SK-N-SH (cell line): ENCODE data around the gene TENT4A. TPM values are rescaled to one million over a fixed set of nuclear protein-coding genes. Genes with fewer than 3 reads are reported as not detected.

Experiments
- CTCF ChIA-PET: fragments of 300-600, 350-600 bp; formaldehyde crosslinking; extraction: SDS; loops from one replicate; lab custom pipeline; 2021; lab: Yijun Ruan, JAX
- POLR2A ChIA-PET: fragments of 350-600 bp; sonication (Branson Sonifier 250); formaldehyde crosslinking; extraction: SDS; loops from one replicate; lab custom pipeline; 2020; ENCODE audit warnings: antibody characterized with exemption, inconsistent platforms; lab: Yijun Ruan, JAX
- DNase-seq: peaks from one replicate; pipeline ENCODE4 v3.0.0; 2012
- H2AFZ ChIP-seq: fragments of 200-600 bp; sonication (generic); 2 replicates; pipeline ENCODE4 v1.8.1; 2016; ENCODE audit warnings: antibody characterized with exemption, mild to moderate bottlenecking, low read depth
- H3F3A ChIP-seq: fragments of 200-600 bp; sonication (generic); replicated peaks from 2 replicates; pipeline ENCODE3; 2016; ENCODE audit warnings: antibody characterized with exemption, mild to moderate bottlenecking; ENCODE audit not compliant: insufficient read depth
- H3K27ac ChIP-seq, 2 experiments: fragments of 200-500 bp in 1 of 2; fragments of 200-600 bp in 1 of 2; sonication (Bioruptor generic) in 1 of 2; sonication (generic), shearing (Covaris generic) in 1 of 2; 2 replicates each; pipeline versions ENCODE4 v1.5.1 to v1.6.1; 2014 to 2016; ENCODE audit warnings: low read depth in 2 of 2, inconsistent platforms in 1 of 2, low read length in 1 of 2, mild to moderate bottlenecking in 1 of 2, mixed read lengths in 1 of 2
- H3K27me3 ChIP-seq: fragments of 200-600 bp; sonication (generic), shearing (Covaris generic); 2 replicates; pipeline ENCODE4 v1.6.1; 2016; ENCODE audit warnings: mixed run types; ENCODE audit not compliant: insufficient read depth
- H3K36me3 ChIP-seq, 2 experiments: fragments of 200-500 bp in 1 of 2; fragments of 200-600 bp in 1 of 2; sonication (Bioruptor generic) in 1 of 2; sonication (generic) in 1 of 2; replicated peaks in 1 of 2; 2 replicates each; pipeline versions ENCODE3 to v1.5.1; 2014 to 2016; ENCODE audit warnings: low read length in 1 of 2, mild to moderate bottlenecking in 1 of 2; ENCODE audit not compliant: insufficient read depth in 2 of 2, control insufficient read depth in 1 of 2
- H3K4me1 ChIP-seq, 2 experiments: fragments of 200-500 bp in 1 of 2; fragments of 200-600 bp in 1 of 2; sonication (Bioruptor generic) in 1 of 2; sonication (generic), shearing (Covaris generic) in 1 of 2; 2 replicates each; pipeline versions ENCODE4 v1.5.1 to v1.6.1; 2014 to 2016; ENCODE audit warnings: low read depth in 1 of 2, low read length in 1 of 2, mixed run types in 1 of 2; ENCODE audit not compliant: insufficient read depth in 2 of 2, control insufficient read depth in 1 of 2
- H3K4me2 ChIP-seq: fragments of 200-600 bp; sonication (generic), shearing (Covaris generic); 2 replicates; pipeline ENCODE4 v1.6.1; 2017; ENCODE audit warnings: mixed run types
- H3K4me3 ChIP-seq, 2 experiments: fragments of 200-500 bp in 1 of 2; fragments of 200-600 bp in 1 of 2; sonication (Bioruptor generic) in 1 of 2; sonication (generic), shearing (Covaris generic) in 1 of 2; 2 replicates each; pipeline versions ENCODE4 v1.5.1 to v1.8.1; 2014 to 2016; ENCODE audit warnings: low read depth in 2 of 2, inconsistent platforms in 1 of 2, low read length in 1 of 2, mild to moderate bottlenecking in 1 of 2, mixed read lengths in 1 of 2, moderate library complexity in 1 of 2
- H3K79me2 ChIP-seq: fragments of 200-600 bp; sonication (generic); 2 replicates; pipeline ENCODE4 v1.8.1; 2017; ENCODE audit warnings: mild to moderate bottlenecking; ENCODE audit not compliant: insufficient read depth
- H3K9ac ChIP-seq: fragments of 200-600 bp; sonication (generic); 2 replicates; pipeline ENCODE4 v1.6.1; 2017; ENCODE audit warnings: mixed run types
- H3K9me2 ChIP-seq: fragments of 200-600 bp; sonication (generic); 2 replicates; pipeline ENCODE4 v1.6.1; 2017; ENCODE audit warnings: mixed run types
- H3K9me3 ChIP-seq: fragments of 200-600 bp; sonication (generic); 2 replicates; pipeline ENCODE4 v1.6.1; 2017; ENCODE audit warnings: mixed run types, mild to moderate bottlenecking, moderate library complexity
- H4K20me1 ChIP-seq: fragments of 200-600 bp; sonication (generic); 2 replicates; pipeline ENCODE4 v1.6.1; 2017; ENCODE audit warnings: mild to moderate bottlenecking, mixed run types; ENCODE audit not compliant: insufficient read depth
- CHD2 ChIP-seq: fragments of 150-350 bp; IDR thresholded peaks from 2 replicates; pipeline ENCODE4 v1.6.1; 2018; ENCODE audit warnings: low read length; ENCODE audit not compliant: partially characterized antibody
- EP300 ChIP-seq, 2 experiments: IDR thresholded peaks; 2 replicates each; pipeline versions ENCODE4 v1.4.0 to v1.6.1; 2012; ENCODE audit warnings: borderline replicate concordance in 1 of 2, low read depth in 1 of 2, low read length in 1 of 2
- EZH2phosphoT487 ChIP-seq: fragments of 200-600 bp; sonication (generic); IDR thresholded peaks from 2 replicates; pipeline ENCODE4 v1.6.1; 2017; ENCODE audit warnings: low read depth, mixed run types, mild to moderate bottlenecking, antibody characterized with exemption, moderate library complexity, borderline replicate concordance
- FOXJ3 ChIP-seq: sonication (generic); formaldehyde crosslinking; IDR thresholded peaks from 2 replicates; pipeline ENCODE4 v1.5.1; 2020; ENCODE audit warnings: mild to moderate bottlenecking, missing genetic modification reagents
- FOXM1 ChIP-seq: IDR thresholded peaks from 2 replicates; pipeline ENCODE4 v1.4.0; 2012; ENCODE audit warnings: low read depth, mild to moderate bottlenecking
- GABPA ChIP-seq: IDR thresholded peaks from 2 replicates; pipeline ENCODE4 v1.4.0; 2012; ENCODE audit warnings: low read depth, mild to moderate bottlenecking
- MEF2A ChIP-seq: IDR thresholded peaks from 2 replicates; pipeline ENCODE4 v1.4.0; 2012; ENCODE audit warnings: low read depth, borderline replicate concordance
- MXI1 ChIP-seq: IDR thresholded peaks from 2 replicates; pipeline ENCODE4 v1.6.1; 2012; ENCODE audit warnings: mild to moderate bottlenecking, low read depth, low read length, improper control_type of control experiment
- NFIC ChIP-seq: IDR thresholded peaks from 2 replicates; pipeline ENCODE4 v1.4.0; 2012; ENCODE audit warnings: borderline replicate concordance
- PBX3 ChIP-seq: IDR thresholded peaks from 2 replicates; pipeline ENCODE4; 2012
- POLR2AphosphoS5 ChIP-seq: IDR thresholded peaks from 2 replicates; pipeline ENCODE4 v1.6.1; 2012; ENCODE audit warnings: low read depth, low read length
- RAD21 ChIP-seq: IDR thresholded peaks from 2 replicates; pipeline ENCODE4 v1.6.1; 2012; ENCODE audit warnings: mild to moderate bottlenecking, low read length
- RFX5 ChIP-seq: IDR thresholded peaks from 2 replicates; pipeline ENCODE4 v1.6.1; 2012; ENCODE audit warnings: mild to moderate bottlenecking, improper control_type of control experiment, low read length
- SIN3A ChIP-seq: IDR thresholded peaks from 2 replicates; pipeline ENCODE4 v1.6.1; 2012; ENCODE audit warnings: low read depth, mild to moderate bottlenecking, low read length, moderate library complexity, borderline replicate concordance
- TAF1 ChIP-seq: IDR thresholded peaks from 2 replicates; pipeline ENCODE4 v1.6.1; 2012; ENCODE audit warnings: low read depth, mild to moderate bottlenecking, low read length, moderate library complexity, borderline replicate concordance
- TEAD4 ChIP-seq: IDR thresholded peaks from 2 replicates; pipeline ENCODE4 v1.4.0; 2012; ENCODE audit warnings: mild to moderate bottlenecking, borderline replicate concordance; ENCODE audit not compliant: insufficient read depth
- USF1 ChIP-seq: IDR thresholded peaks from 2 replicates; pipeline ENCODE4 v1.4.0; 2012; ENCODE audit warnings: low read depth, borderline replicate concordance
- WGBS: methylation state at CpG from one replicate; pipeline ENCODE4 v1.1.6; 2017; ENCODE audit warnings: low lambda C conversion rate; 5-methylcytosine and 5-hydroxymethylcytosine counted together
- polyA plus RNA-seq, 3 experiments: library from polyadenylated mRNA; depleted of rRNA; stranded (reverse); fragments of >200 nt; gene quantifications; 2 replicates each; pipeline ENCODE4 v1.2.3, GENCODE V29; 2012
- TF ChIP-seq, protein P1 (sequence below): fragments of 200-600 bp; sonication (generic); IDR thresholded peaks from 2 replicates; pipeline ENCODE4 v1.6.1; 2017; ENCODE audit warnings: antibody characterized with exemption, mild to moderate bottlenecking, moderate library complexity
- TF ChIP-seq, protein P2 (sequence below): IDR thresholded peaks from 2 replicates; pipeline ENCODE4 v1.4.0; 2012; ENCODE audit warnings: low read depth
- TF ChIP-seq, protein P3 (sequence below): fragments of 150-350 bp; IDR thresholded peaks from 2 replicates; pipeline ENCODE4 v1.6.1; 2017; ENCODE audit warnings: antibody characterized with exemption, low read length, low read depth, borderline replicate concordance

TENT4A gene
- polyA plus RNA-seq, 1 of the 3 experiments (the other 2 are of a cell fraction): 6.0 TPM

GRCh38 chr5:6717247-6717646 is 4.0 kb downstream of the TENT4A start:
- POLR2A ChIA-PET: no interaction called here
- Histone ChIP-seq H3K27me3 (no peaks in the 10 kb centered on the region), H3K4me3 (no peak overlapping the region; a peak in 2 of 4 replicates), H4K20me1 (peaks cover 76% of the 10 kb centered on the region), H3K4me1 (peaks cover 33 to 56% of the 10 kb centered on the region in 2 experiments), H3K9me2 (no peaks in the 10 kb centered on the region), H3K27ac (no peak overlapping the region), H3K4me2 (peak overlapping the region; percentile 93), H3K79me2 (peaks cover 81% of the 10 kb centered on the region), H3K36me3 (peaks cover 0 to 8% of the 10 kb centered on the region in 2 experiments), H2AFZ (no peak overlapping the region), H3F3A (peaks cover 4% of the 10 kb centered on the region), H3K9me3 (no peaks in the 10 kb centered on the region), H3K9ac (no peak overlapping the region)
- DNase-seq: no peak
- no peak for TF ChIP-seq CHD2
- TF ChIP-seq USF1: no peak
- TF ChIP-seq FOXJ3 (CRISPR knock-in tag): no peak
- no peak for TF ChIP-seq POLR2AphosphoS5
- no peak for TF ChIP-seq FOXM1
- TF ChIP-seq, protein P1, sequence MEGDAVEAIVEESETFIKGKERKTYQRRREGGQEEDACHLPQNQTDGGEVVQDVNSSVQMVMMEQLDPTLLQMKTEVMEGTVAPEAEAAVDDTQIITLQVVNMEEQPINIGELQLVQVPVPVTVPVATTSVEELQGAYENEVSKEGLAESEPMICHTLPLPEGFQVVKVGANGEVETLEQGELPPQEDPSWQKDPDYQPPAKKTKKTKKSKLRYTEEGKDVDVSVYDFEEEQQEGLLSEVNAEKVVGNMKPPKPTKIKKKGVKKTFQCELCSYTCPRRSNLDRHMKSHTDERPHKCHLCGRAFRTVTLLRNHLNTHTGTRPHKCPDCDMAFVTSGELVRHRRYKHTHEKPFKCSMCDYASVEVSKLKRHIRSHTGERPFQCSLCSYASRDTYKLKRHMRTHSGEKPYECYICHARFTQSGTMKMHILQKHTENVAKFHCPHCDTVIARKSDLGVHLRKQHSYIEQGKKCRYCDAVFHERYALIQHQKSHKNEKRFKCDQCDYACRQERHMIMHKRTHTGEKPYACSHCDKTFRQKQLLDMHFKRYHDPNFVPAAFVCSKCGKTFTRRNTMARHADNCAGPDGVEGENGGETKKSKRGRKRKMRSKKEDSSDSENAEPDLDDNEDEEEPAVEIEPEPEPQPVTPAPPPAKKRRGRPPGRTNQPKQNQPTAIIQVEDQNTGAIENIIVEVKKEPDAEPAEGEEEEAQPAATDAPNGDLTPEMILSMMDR: no peak
- no peak for TF ChIP-seq MXI1
- TF ChIP-seq NFIC: no peak
- TF ChIP-seq RAD21: no peak
- no peak for TF ChIP-seq RFX5
- TF ChIP-seq, protein P2, sequence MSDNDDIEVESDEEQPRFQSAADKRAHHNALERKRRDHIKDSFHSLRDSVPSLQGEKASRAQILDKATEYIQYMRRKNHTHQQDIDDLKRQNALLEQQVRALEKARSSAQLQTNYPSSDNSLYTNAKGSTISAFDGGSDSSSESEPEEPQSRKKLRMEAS: no peak
- CTCF ChIA-PET: interaction anchor here (0.6 to 1.2 kb wide), 3 partner anchors 12 to 83 kb away, joined by 3 read pairs; no protein-coding TSS in a partner anchor

DNA sequence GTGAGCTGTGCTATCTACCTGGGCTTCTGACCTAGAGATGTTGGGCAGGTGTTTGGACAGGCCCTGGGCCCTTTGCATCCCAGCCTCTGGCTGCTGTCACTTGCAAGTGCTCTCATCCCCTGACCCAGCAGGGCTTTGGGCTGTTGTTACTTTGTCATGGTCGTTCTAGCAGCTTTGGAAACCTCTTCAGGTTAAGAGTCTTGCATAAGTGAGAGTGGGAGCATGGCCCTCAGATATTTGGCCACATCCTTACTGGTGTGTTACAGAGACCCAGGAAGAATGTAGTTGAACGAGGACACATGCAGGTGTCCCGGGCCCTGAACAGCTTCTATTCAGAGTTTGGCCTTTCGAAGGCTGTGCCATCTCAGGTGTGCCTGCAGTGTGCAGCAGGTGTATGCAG is 4.5 kb downstream of the TENT4A start:
- Histone ChIP-seq H3K4me3 (no peak overlapping the region), H3K27me3 (no peaks in the 10 kb centered on the region), H3K9me2 (no peaks in the 10 kb centered on the region), H4K20me1 (peaks cover 81% of the 10 kb centered on the region), H3K9me3 (no peaks in the 10 kb centered on the region), H3F3A (no peaks in the 10 kb centered on the region), H3K79me2 (peaks cover 85% of the 10 kb centered on the region), H3K9ac (no peak overlapping the region), H3K36me3 (peaks cover 0 to 8% of the 10 kb centered on the region in 2 experiments), H2AFZ (no peak overlapping the region), H3K27ac (no peak overlapping the region), H3K4me1 (peaks cover 37 to 56% of the 10 kb centered on the region in 2 experiments), H3K4me2 (peak overlapping the region; percentile 93)
- TF ChIP-seq, protein P3, sequence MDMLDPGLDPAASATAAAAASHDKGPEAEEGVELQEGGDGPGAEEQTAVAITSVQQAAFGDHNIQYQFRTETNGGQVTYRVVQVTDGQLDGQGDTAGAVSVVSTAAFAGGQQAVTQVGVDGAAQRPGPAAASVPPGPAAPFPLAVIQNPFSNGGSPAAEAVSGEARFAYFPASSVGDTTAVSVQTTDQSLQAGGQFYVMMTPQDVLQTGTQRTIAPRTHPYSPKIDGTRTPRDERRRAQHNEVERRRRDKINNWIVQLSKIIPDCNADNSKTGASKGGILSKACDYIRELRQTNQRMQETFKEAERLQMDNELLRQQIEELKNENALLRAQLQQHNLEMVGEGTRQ: no peak
- TF ChIP-seq NFIC: no peak
- TF ChIP-seq MXI1: no peak
- TF ChIP-seq GABPA: no peak
- TF ChIP-seq EZH2phosphoT487: no peak
- no peak for TF ChIP-seq MEF2A
- no peak for TF ChIP-seq TAF1
- no peak for TF ChIP-seq PBX3
- TF ChIP-seq FOXM1: no peak
- no peak for TF ChIP-seq RAD21
- TF ChIP-seq SIN3A: no peak
- no peak for TF ChIP-seq EP300 (IDR thresholded peaks at IDR 0.05; ENCODE audit: borderline replicate concordance in 1 of 2, low read depth in 1 of 2, low read length in 1 of 2)
- TF ChIP-seq TEAD4: no peak
- ChIA-PET CTCF (interaction anchor here (0.6 to 1.2 kb wide), 3 partner anchors 12 to 83 kb away, joined by 3 read pairs; no protein-coding TSS in a partner anchor), POLR2A (no interaction called here)
- DNase-seq: no peak
- WGBS: 88% methylated on average over 4 of the region's 4 CpGs
